HTR-8/SVneo (cell line): ENCODE results near the gene ENAH.

Source experiments
- DNase-seq: peaks from one replicate; pipeline ENCODE4 v3.0.0; 2011; ENCODE audit warnings: low spot score, mixed read lengths; ENCODE audit not compliant: insufficient read length
- FAIRE-seq: peaks from 2 replicates; lab custom pipeline; 2011; peaks lifted over from hg19 to GRCh38; lab: Jason Lieb, UNC

Gene ENAH

DNA sequence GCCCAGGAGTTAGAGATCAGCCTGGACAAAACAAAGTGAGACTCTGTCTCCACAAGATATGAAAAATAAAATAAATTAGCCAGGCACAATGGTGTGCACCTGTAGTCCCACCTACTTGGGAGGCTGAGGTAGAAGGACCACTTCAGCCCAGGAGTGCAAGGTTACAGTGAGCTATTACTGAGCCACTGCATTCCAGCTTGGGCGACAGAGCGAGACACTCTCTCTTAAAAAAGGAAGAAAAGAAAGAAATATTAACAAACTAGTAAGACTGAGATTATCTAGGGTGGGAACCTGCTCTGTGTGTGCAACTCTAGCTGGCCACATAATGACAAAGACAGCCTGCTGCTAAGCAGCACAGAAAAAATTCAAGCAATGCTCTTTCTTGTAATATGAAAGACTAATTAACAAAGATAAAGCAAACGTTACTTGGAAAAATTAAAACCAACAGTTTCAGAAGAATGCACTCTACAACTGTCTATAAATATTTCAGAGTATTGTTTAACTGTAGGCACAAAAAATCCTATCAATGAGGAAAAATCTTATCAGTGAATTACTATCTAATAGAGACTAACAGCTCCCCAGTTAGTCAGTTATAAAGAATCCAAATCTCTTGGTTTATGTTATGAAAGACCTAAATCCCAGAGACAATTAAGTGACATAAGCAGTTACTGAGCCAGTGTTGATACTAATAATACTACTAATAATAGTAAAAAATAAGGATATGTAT lies 74.5 kb downstream of the ENAH start:
- DNase-seq (no peak), FAIRE-seq (no peak)

- FAIRE-seq (no peak), DNase-seq (no peak)
Measured at GRCh38 chr1:225577241-225577640, 75.7 kb downstream of the ENAH start.

DNA sequence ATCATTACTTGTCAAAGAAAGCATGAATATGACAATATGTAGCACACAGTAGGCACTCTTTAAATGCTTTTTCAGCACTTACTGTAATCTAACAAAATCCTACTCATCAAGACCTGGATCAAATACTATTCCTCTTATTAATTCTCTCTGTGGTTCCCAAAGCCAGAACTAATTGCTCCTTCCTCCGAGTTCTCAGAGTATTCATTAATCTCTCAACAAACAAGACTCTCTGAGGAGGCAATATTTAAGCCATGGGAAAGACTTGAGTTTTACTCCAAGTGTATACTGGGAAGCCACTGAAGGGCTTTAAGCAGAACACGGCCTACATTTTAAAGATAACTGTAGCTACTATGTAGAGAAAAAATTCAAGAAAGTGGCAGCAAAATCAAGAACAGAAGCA lies 79.7 kb downstream of the ENAH start:
- DNase-seq (no peak), FAIRE-seq (no peak)

- peak; percentile 10 for DNase-seq
- no peak for FAIRE-seq
Measured at GRCh38 chr1:225572422-225572821, 80.5 kb downstream of the ENAH start.

DNA sequence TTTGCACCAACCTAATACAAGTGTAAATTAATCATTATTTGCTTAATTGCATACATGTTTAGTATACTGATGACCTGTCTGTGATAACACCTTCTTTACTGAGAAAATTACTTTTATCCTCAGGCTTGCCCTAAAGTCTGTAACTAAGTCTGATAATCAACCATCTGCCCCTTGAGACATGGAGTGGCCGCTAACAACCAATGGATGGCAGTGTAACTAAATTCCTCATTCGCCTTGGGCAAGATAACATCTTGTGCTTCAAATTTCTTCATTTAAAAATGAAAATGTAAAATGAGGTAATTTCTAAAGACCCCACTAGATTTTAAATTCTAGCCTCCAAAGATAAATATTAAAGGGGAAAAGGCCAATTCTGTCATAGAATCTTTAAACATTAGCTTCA lies 85.1 kb downstream of the ENAH start:
- FAIRE-seq, result no peak
- peak; percentile 41 for DNase-seq

- DNase-seq, result no peak
- no peak for FAIRE-seq
Measured at GRCh38 chr1:225565847-225566246, 87.1 kb downstream of the ENAH start.

- no peak for FAIRE-seq
Measured at GRCh38 chr1:225561675-225562074, 91.2 kb downstream of the ENAH start.

DNA sequence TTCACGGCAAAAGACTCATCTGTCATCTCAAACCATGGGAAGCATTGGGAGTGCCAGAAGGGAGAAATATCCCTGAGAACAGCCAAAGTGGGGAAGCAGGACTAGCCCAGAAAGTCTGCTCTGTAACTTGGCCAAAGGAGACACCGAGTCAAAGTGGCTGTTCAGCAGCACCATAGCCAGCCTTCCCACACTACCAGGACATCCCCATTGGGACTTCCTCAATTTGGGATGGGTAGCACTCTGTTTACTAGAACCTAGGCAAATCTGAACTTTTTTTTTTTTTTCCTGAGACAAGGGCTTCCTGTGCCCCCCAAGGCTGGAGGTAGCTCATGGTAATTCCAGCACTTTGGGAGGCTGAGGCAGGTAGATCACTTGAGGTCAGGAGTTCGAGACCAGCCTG lies 93.0 kb downstream of the ENAH start:
- FAIRE-seq (no peak), DNase-seq (no peak)

More at GRCh38 chr1:225561675-225562074, 91.2 kb downstream of the ENAH start:
- DNase-seq, result no peak

GRCh38 chr1:225559326-225559725 lies 93.6 kb downstream of the ENAH start:
- no peak for FAIRE-seq
- DNase-seq, result no peak

DNA sequence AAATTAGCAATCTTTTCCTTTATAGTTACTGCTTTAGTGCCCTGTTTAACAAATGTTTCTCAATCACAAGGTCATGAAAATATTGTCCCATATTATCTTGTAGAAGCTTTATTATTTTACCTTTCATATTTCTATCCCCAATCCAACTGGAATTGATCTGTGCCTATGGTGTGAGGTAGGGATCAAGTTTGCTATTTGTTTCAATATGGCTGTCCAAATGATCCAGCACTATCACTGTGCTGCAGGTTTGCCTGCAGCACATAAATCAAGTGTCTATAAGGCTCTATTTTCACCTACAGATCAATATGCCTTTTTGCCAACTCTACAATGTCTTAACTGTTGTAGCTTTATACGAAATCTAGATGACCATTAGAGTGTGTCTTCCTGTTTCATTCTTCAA lies 96.2 kb downstream of the ENAH start:
- FAIRE-seq (no peak), DNase-seq (no peak)

GRCh38 chr1:225555821-225556220 lies 97.1 kb downstream of the ENAH start:
- DNase-seq (no peak), FAIRE-seq (no peak)

DNA sequence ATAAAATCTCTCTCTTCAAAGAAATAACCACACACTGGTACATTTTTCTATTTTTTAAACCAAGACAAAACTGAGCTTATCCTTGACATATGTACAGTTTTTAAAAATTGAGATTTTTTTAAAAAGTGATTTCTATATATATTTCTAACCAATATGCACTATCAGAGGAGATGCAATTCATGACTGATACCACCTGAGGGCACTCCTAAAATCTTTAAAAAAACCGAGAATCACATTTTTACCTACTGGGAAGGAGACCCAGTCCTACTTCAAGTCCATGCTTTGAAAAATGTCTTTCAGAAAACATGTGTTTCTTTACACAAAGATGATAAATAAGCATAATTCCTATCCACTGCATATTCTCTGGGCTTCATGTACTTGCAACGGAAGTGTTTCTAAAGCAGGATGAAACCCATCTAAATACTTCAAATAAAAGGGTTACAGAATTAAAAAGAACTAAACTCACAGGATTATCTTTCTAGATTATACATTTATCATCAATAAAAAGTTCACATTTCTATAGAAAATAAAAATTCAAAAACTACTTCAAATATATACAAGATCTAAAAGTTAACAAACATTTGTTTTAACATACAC lies 98.6 kb downstream of the ENAH start:
- FAIRE-seq, result no peak
- peak; percentile 40 for DNase-seq

DNA sequence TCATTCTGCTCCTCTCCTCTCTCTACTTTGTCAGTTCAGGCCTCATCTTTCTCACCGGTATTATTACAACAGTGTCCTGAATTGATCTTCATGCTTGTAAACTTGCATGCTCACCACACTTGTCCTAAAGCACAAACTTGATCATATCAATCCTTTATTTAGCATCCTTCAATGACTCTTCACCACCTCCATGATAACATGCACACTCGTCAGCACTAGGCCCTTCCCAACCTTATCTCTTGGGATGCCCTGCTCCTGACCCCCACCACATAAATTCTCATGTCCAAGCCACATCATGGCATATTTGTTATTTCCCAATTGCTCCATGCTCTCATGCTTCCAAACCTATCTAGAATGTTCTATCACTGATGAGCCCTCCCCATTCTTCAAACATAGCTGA lies 103.1 kb downstream of the ENAH start:
- no peak for DNase-seq
- FAIRE-seq, result peak; percentile 77

- DNase-seq (no peak), FAIRE-seq (no peak)
Measured at GRCh38 chr1:225548140-225548857, 104.6 kb downstream of the ENAH start.

- DNase-seq, result no peak
- no peak for FAIRE-seq
Measured at GRCh38 chr1:225545649-225546048, 107.3 kb downstream of the ENAH start.

DNA sequence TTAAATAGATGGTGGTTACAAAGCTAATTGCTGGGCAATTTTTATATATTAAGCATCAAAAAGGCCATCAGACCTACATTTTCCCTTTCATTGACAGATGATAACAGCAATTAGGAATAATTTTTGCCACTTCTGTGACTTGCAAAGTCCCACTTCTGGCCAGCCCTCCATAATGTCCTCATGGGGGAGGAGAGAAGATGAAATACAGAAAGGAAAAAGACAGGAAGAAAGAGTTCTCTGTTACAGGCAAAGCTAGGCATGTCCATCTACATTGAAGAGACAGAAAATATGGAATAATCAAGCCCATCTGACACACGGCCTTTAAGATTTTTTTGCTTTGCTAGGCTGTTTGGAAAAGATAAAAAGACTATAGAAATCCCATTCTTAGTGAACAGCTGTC lies 108.0 kb downstream of the ENAH start:
- no peak for DNase-seq
- FAIRE-seq, result no peak

DNA sequence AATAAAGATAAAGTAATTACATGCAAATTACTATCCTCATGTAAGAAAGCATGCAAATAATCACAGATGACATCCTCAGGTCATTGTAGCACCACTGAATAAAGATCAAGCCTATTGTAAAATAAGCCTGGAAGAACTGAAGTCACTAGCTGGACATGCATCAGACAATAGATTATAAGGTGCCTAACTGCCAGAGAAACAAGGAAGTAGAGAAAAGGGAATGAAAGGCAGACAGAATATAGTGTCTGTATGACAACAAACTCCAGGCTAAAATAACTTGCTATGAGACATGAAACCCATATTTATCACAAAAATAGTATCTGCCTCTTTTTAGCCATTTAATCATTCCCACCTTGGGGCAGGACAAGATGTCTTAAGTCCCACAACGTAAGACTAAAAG lies 108.7 kb downstream of the ENAH start:
- DNase-seq, result no peak
- no peak for FAIRE-seq

- no peak for FAIRE-seq
- no peak for DNase-seq
Measured at GRCh38 chr1:225543350-225543749, 109.6 kb downstream of the ENAH start.

GRCh38 chr1:225541383-225541782 lies 111.5 kb downstream of the ENAH start:
- no peak for DNase-seq
- FAIRE-seq, result no peak

GRCh38 chr1:225539575-225539974 lies 113.3 kb downstream of the ENAH start:
- FAIRE-seq (no peak), DNase-seq (no peak)

- FAIRE-seq (no peak), DNase-seq (no peak)
Measured at GRCh38 chr1:225539069-225539468, 113.9 kb downstream of the ENAH start.
